Stimulated activated CD8-positive, alpha-beta memory T cell treated with anti-CD3 and anti-CD28 coated beads, Interleukin-15, amount 100 ng/mL, for 1 hour (primary cell): ENCODE results near the gene HEMK1.

Experiments used
- DNase-seq: peaks from one replicate; pipeline ENCODE4 v3.0.0-alpha.2; 2020; ENCODE audit warnings: low read depth

HEMK1 gene

GRCh38 chr3:50612970-50613846 is 43.9 kb downstream of the HEMK1 start:
- DNase-seq = no peak

- no peak for DNase-seq
Measured at GRCh38 chr3:50615190-50615589, 45.9 kb downstream of the HEMK1 start.

DNA sequence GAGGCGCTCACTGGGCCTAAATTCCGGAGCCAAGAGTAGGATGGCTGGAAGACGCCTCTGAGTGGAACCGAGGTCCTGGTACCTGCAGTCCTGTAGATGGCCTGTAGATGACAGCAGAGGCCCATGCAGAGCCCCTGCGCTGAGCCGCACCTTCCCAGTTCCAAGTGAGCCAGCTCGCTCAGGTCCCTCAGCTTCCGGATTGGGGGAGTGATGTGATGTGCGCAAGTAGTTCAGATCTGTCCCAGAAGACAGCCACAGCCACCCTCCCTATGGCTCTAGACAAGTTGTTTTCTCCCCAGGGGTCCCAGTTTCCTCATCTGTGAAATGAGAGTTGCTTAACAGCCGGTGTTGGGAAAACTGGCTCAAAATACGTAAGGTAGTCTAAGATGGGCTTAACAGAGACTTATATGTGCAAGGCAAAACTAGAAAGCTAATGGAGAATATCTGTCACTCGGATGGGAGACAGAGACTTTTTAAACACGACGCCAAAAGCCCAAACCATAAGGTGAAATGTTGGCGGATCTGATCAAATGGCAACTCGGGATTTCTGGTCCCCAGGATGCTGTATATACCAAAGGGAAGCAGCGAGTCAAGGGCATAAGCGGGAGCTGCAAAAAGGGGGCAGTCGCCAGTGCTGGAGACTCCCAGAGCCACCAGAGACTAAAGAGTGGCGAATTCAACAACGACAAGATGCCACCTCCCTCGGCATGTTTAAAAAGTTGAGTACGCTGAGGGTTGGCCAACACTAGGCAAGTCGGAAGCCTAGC is 46.9 kb downstream of the HEMK1 start:
- peak; percentile 72 for DNase-seq

DNA sequence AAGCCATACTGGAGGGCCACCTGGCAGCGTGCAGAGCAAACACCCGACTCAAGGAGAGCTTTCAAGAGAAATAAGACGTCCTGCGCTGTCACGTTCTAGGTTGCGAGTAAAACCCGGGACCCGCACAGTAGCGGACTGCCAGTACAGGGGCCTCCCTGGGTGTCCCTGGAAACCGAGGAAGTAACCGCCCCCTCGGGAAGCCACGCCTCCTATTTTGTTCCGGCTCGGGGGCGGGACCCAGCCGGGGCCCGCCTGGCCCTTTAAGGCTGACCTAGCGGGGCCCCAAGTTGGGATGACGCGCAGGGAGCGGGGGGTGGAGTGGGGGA is 47.4 kb downstream of the HEMK1 start:
- peak; percentile 94 for DNase-seq

DNA sequence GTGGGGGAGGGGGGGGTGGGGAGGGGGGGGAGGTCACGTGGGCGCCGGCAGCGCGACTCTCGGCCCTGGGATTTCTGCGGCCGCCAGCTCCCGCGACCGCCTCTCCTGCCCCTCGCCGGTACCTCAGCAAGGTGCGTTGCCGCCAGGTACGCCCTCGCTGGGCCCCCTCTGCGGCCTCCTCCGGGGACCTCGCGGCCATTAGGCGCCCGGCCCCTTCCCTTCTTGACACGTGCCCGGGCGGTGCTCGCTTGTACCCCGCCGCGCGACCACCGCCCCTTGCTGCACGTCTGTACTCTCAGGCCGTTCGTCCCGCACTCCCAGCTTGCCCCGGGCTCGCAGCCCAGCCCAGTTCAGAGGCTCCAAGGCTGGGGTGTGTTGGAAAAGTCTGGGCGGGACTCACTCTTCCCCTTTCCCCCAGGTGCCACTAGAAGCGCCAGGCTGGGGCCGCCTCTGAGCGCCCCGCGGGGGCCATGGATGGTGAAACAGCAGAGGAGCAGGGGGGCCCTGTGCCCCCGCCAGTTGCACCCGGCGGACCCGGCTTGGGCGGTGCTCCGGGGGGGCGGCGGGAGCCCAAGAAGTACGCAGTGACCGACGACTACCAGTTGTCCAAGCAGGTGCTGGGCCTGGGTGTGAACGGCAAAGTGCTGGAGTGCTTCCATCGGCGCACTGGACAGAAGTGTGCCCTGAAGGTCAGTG is 47.9 kb downstream of the HEMK1 start, which contains the start of gene MAPKAPK3:
MAPKAPK3 (plus strand) TSS at position 56 of the 696 bp plus-strand sequence; CDS start at position 471, 415 bp downstream.
- DNase-seq = no peak

DNA sequence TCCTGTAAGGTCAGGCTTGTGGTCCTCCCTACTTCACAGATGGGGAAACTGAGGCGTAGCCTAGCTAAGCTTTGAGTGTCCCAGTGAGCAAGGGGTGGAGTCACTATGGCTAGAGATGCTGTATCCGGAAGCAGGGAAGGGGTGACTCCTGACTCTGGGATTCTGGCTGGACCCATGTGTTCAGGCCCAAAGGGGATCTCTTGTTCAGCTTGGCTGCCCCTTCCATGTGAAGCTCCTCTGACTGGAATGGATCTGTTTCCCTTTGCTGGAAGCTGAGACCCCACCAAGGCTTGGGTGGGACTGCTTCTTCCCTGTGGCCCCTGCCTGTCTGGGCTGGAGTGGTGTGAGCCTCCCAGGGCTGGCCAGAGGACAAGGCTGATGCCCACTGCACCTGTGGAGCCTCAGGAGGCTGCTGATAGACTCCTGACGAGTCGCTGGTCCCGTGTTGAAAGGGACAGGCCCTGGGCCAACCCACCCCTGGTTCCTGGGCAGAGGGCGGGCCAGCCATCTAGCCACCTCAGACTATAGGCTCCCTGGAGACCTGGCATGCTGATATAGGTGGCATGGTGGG is 48.7 kb downstream of the HEMK1 start:
- DNase-seq = no peak

DNA sequence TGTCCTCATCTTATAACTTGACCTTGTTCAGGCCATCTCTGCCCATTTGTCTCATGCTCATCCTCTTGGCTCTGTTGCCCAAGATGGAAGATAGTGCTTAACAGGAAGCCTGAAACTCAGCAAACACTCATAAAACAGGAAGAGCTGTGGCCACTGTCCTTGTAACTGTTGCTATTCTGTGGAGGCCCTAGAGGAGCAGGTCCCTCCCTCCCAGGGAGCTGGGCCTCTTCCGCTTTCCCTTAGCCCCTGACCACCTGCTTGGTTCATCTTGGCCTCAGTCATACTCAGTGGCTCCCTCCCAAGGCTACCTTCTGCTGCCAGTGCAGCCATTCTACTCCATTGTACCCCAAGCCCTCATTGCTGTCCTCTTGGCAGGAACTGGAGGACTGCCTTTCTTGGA is 51.1 kb downstream of the HEMK1 start:
- DNase-seq = no peak

DNA sequence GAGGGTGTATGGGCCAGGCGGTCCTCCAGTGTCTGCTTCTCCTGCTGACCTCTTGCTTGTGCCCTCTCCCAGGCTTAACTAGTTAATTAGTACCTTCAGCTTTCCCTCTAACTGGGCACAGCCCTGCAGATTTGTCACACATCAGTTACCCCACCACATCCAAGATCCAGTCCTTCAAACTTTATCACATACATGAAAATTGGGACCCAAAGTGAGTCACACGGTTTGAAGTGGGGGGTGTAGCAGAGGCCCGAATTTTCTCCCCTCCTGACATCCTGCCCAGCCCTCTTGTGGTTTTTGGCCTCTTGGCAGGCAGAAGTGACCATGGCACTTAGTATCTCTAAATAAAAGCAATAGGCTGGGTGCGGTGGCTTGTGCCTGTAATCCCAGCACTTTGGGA is 51.5 kb downstream of the HEMK1 start:
- DNase-seq = no peak

DNA sequence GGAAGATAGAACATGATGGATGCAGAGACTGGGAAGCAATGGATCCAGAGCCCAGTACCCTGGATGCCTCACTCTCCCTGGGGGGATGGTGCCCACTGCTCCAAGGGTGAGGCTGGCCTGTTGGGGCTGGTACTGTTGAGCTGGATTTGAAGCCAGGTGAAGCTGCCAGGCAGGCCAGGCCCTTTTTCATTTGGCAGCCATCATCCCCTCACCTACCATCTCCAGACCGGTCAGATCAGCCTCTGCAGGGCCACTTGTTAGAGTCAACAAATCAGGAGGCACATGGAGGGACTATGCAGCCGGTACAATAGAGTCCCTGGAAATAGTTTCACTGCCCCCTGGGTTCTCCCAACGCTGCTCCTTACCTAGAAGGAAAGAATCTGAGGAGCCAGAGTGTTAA is 53.6 kb downstream of the HEMK1 start:
- DNase-seq = no peak

GRCh38 chr3:50623840-50624474 is 54.6 kb downstream of the HEMK1 start:
- DNase-seq = no peak

DNA sequence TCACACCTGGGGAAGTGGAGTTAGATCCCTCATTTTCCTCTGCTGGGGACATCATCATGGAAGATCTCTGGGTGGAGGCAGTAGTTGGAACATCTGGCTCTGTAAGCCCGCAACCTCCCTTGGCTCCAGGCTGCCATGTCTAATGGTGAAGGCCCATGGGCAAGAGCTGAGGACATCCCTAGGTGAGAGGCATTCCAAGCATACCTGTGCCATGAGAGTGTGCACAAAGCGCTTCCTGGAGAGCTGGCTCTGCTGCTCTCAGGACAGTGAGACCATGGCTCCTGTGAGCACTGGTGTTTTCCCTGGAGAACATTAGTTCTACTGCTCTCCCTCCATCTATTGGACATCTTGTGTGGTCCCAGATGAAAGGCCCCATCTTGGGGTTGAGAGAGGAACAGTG is 55.3 kb downstream of the HEMK1 start:
- DNase-seq = no peak

DNA sequence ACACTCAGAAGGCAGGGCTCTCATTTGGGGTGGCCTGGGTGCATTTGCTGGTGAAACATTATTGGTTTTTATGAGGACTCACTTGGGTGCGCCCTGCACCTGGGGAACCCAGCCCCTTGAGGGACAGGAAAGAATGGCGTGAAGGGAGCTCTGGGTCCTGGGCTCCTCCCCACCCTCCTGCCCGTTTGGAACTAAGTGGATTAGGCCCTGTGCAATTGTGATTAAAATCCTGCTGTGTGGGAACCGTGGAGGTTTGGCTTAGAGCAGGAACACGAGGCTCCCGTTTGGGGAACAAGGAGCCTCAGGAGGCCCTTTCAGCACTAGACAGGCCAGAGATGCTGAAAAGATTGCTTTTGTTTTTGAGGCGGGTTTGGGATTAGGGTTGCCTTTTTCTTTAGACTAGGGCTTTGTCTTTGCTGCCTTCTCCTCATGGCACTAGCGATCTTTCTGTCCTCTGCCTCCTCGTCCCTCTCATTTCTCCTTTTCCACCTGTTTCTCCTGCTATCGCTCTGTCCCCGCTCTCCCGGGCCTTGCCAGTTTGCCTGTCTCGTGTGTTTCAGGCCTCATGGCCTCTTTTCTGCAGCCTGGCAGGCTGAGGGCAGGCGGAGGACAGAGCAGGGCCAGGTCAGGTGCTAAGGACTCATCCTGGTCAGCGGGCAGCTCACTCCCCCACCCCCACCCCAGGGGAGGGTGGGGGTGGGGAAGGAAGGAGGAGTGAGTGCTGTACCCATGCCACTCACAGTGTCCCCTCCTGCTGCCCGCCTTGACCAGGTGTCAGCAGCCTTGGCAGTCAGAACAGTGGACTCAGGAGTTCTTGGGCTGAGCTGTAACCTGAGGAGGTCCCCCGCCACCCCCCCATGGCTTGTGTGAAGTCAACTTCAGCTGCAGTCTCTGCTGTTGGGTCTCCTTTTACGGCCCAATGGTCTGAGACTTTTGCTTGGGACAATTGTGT is 56.2 kb downstream of the HEMK1 start:
- DNase-seq = no peak

DNA sequence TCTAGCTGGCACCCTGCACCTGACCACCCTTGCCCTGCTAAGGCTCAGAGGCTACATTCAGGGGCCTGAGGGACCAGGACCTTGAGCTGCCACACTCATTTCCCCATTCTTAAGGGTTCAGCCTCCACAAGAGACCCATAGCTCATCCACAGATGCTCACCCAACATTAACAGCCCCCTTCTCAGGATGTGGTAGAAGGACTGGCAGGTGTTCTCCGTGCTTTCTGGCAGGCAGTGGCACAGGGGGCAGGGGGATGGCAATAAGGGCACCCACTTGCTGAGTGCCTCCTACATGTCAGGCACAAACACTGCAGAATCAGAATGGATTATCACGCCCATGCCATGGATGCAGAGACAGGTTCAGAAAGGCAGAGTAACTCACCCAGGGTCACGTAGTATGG is 57.1 kb downstream of the HEMK1 start:
- DNase-seq = no peak

DNA sequence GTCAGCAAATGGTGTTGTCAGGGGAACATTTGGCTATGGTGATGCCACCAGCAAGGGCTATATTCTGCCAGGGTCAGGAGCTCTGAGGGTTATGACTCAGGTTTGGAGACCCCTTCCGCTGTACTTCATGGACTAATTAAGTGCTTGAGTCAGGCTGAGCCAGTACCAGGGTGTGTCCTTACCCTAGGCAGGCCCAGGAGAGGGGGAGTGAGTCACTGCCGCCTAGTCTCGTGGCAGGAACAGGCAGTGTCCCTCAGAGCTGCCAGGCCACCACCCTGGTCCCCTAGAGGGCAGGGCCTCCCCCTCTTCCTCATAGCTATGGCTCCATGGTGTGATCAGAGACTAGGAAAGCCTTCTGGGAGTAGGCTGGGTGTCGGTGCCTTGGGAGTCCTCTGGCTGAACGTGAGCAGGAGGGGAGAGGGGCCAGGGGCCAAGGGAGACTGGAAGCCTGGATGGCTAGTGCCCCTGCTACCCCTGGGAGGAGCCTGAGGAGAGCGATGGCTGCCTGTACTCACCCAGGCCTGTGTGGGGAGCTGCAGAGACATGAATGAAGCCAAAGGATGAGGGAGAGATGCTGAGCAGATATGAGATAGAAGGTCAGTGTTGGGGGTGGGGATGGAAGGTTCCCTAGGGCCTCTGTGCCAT is 58.2 kb downstream of the HEMK1 start:
- DNase-seq = no peak

- DNase-seq = no peak
Measured at GRCh38 chr3:50628601-50629000, 59.3 kb downstream of the HEMK1 start.

- DNase-seq = no peak
Measured at GRCh38 chr3:50630394-50630793, 61.1 kb downstream of the HEMK1 start.

DNA sequence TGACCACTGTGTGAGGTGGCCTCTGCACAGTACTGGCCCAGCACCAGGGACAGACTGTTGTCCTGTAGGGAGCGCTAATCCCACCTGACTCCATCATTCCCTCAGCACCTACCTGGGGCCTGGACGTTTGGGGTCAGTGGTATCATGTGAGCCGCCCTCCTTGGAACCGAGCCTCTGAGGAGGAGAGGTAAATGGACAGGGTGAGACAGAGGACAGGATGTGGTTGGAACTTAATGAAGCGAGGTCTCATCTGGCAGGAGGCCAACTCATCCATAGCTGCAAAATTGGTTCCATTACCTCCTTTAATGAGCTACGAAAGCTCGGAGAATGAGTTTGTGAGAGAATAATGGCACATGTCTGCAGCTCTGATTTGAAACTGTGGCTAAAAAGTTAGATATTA is 61.6 kb downstream of the HEMK1 start:
- no peak for DNase-seq

- DNase-seq = no peak
Measured at GRCh38 chr3:50632450-50632849, 63.1 kb downstream of the HEMK1 start.

GRCh38 chr3:50633230-50633790 is 64.0 kb downstream of the HEMK1 start:
- no peak for DNase-seq

- no peak for DNase-seq
Measured at GRCh38 chr3:50635066-50635465, 65.7 kb downstream of the HEMK1 start.
